ENCODE results near the gene CIT. TPM values are rescaled to one million over a fixed set of nuclear protein-coding genes. Genes with fewer than 3 reads are reported as not detected.

The CIT gene
- total RNA-seq, 1 experiment from 2014 or later: 58.9 TPM

DNA sequence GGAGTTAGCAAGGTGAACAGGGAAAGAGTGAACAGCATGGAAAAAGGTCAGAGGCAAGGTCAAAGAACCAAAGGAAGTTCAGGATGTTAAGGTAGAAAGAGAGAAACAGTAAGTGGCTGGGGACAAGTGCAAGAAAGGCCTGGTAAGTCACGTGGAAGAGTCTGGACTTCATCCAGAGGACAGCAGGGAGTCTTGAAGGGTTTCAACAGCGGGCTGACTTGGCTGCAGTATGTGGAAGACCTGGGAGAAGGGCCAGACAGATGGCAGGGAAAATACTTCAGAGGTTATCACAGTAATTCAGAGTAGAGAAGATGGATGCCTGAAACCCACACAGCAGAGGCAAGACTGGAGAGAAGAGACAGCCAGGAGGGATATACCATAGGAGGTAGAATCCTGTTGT, 34.0 kb downstream of the CIT start:
- Histone ChIP-seq H3K4me3 (ENCODE audit: low read length) (no peak overlapping the region), H2AFZ (ENCODE audit: low read length) (no peak overlapping the region), H3K36me3 (ENCODE audit: low read depth, low read length) (peaks cover 38% of the 10 kb centered on the region; the same call in 1 of the 2 replicates), H4K20me1 (ENCODE audit: low read length) (0 out of 2 replicates have a peak, but pooled peaks cover 3% of the 10 kb centered on the region), H3K4me1 (ENCODE audit: insufficient read depth, low read length) (no peaks in the 10 kb centered on the region), H3K27me3 (ENCODE audit: low read length) (no peaks in the 10 kb centered on the region), H3K9ac (ENCODE audit: low read length) (no peak overlapping the region), H3K4me2 (ENCODE audit: low read length) (no peak overlapping the region), H3K27ac (ENCODE audit: low read length) (no peak overlapping the region), H3F3A (ENCODE audit: low read length, unreplicated experiment) (no peaks in the 10 kb centered on the region), H3K9me2 (replicated peaks; ENCODE audit: low read length) (no peaks in the 10 kb centered on the region), H3K9me3 (ENCODE audit: low read length) (no peaks in the 10 kb centered on the region), H3K79me2 (ENCODE audit: low read length) (peaks cover 8% of the 10 kb centered on the region; the same call in 1 of the 2 replicates)
- DNase-seq (no peak), ATAC-seq (no peak)
- ChIA-PET CTCF (no interaction called here), POLR2A (ENCODE audit: unreplicated experiment) (no interaction called here)
- TF ChIP-seq EZH2phosphoT487 (IDR thresholded peaks at IDR 0.05; ENCODE audit: borderline replicate concordance, low read length): no peak
- TF ChIP-seq EZH2 (IDR thresholded peaks at IDR 0.05; ENCODE audit: low read length, unreplicated experiment): no peak
- TF ChIP-seq, protein P1, sequence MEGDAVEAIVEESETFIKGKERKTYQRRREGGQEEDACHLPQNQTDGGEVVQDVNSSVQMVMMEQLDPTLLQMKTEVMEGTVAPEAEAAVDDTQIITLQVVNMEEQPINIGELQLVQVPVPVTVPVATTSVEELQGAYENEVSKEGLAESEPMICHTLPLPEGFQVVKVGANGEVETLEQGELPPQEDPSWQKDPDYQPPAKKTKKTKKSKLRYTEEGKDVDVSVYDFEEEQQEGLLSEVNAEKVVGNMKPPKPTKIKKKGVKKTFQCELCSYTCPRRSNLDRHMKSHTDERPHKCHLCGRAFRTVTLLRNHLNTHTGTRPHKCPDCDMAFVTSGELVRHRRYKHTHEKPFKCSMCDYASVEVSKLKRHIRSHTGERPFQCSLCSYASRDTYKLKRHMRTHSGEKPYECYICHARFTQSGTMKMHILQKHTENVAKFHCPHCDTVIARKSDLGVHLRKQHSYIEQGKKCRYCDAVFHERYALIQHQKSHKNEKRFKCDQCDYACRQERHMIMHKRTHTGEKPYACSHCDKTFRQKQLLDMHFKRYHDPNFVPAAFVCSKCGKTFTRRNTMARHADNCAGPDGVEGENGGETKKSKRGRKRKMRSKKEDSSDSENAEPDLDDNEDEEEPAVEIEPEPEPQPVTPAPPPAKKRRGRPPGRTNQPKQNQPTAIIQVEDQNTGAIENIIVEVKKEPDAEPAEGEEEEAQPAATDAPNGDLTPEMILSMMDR (conservative IDR thresholded peaks at IDR 0.05; ENCODE audit: low read depth, low read length): no peak
- no TSS peak for BruUV-seq (replicated peaks)
- intact Hi-C loops (cut with micrococcal nuclease): no loop called here

DNA sequence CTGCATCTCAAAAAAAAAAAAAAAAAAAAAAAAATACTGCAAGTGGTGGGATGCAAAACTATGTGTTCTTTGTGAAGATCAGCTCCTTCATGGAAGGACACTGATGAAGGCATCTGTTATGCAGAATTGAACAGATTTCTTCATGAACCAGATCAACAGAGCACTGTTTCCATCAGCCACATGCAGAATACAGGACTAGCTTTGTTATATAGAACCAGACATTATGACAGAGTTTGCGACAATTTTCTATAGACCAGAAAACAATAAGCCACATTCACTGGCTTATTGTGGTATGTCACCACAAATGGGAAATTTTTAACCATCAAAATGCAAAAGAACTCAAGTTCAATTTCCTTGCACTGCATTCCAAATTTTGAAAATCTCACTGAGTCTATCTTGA, 34.7 kb downstream of the CIT start:
- Histone ChIP-seq H3K27me3 (ENCODE audit: low read length) (no peaks in the 10 kb centered on the region), H3K4me2 (ENCODE audit: low read length) (no peak overlapping the region), H3K4me1 (ENCODE audit: insufficient read depth, low read length) (no peaks in the 10 kb centered on the region), H3K36me3 (ENCODE audit: low read depth, low read length) (peaks cover 35% of the 10 kb centered on the region; the same call in 1 of the 2 replicates), H3F3A (ENCODE audit: low read length, unreplicated experiment) (no peaks in the 10 kb centered on the region), H3K27ac (ENCODE audit: low read length) (no peak overlapping the region), H3K9me2 (replicated peaks; ENCODE audit: low read length) (no peaks in the 10 kb centered on the region), H2AFZ (ENCODE audit: low read length) (no peak overlapping the region), H4K20me1 (ENCODE audit: low read length) (0 out of 2 replicates have a peak, but pooled peaks cover 3% of the 10 kb centered on the region), H3K9me3 (ENCODE audit: low read length) (no peaks in the 10 kb centered on the region), H3K9ac (ENCODE audit: low read length) (no peak overlapping the region), H3K79me2 (ENCODE audit: low read length) (peaks cover 8% of the 10 kb centered on the region; the same call in 1 of the 2 replicates), H3K4me3 (ENCODE audit: low read length) (no peak overlapping the region)
- ChIA-PET CTCF (no interaction called here), POLR2A (ENCODE audit: unreplicated experiment) (no interaction called here)
- ATAC-seq (no peak), DNase-seq (no peak)
- TF ChIP-seq, protein P1 (conservative IDR thresholded peaks at IDR 0.05; ENCODE audit: low read depth, low read length): no peak
- TF ChIP-seq EZH2phosphoT487 (IDR thresholded peaks at IDR 0.05; ENCODE audit: borderline replicate concordance, low read length) (no peak), EZH2 (IDR thresholded peaks at IDR 0.05; ENCODE audit: low read length, unreplicated experiment) (no peak)
- no TSS peak for BruUV-seq (replicated peaks)
- intact Hi-C loops (cut with micrococcal nuclease): no loop called here

DNA sequence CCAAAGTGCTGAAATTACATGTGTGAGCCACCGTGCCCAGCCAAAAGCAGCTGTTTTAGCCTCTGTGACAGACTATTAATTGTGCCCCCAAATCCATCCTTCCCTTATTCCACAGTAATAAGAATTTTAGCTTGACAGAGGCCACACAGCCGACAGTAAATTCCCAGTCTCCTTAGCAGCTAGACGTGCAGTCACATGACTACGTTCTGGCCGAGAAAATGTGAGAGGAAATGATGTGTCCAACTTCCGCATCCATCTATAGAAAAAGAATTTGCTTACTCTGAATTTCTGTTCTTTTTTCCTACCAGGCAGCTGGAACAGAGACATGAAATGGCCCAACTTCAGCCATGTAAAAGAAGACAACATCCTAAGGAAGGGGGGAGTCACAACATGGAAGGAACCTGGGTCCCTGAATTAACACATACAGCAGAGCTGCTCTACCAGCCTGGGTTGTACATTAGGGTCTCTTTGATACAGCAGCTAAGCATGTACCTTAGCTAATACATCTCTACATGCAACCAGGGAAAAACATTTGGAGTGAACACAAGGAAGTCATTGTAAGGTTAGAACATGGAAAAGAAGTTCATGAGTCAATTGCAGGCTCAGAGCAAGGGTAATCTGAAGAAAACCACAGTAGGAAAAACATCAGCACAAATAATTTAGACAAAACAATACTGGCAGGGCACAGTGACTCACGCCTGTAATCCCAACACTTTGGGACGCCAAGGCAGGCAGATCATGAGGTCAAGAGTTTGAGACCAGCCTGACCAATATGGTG, 35.5 kb downstream of the CIT start:
- DNase-seq (no peak), ATAC-seq (no peak)
- Histone ChIP-seq H3K27me3 (ENCODE audit: low read length) (no peaks in the 10 kb centered on the region), H3K4me2 (ENCODE audit: low read length) (no peak overlapping the region), H2AFZ (ENCODE audit: low read length) (no peak overlapping the region), H3K27ac (ENCODE audit: low read length) (no peak overlapping the region), H3K9me2 (replicated peaks; ENCODE audit: low read length) (no peaks in the 10 kb centered on the region), H3K36me3 (ENCODE audit: low read depth, low read length) (peaks cover 34% of the 10 kb centered on the region; the same call in 1 of the 2 replicates), H3K4me3 (ENCODE audit: low read length) (no peak overlapping the region), H3K9ac (ENCODE audit: low read length) (no peak overlapping the region), H3K79me2 (ENCODE audit: low read length) (peaks cover 13% of the 10 kb centered on the region; the same call in 1 of the 2 replicates), H3F3A (ENCODE audit: low read length, unreplicated experiment) (no peaks in the 10 kb centered on the region), H4K20me1 (ENCODE audit: low read length) (0 out of 2 replicates have a peak, but pooled peaks cover 3% of the 10 kb centered on the region), H3K9me3 (ENCODE audit: low read length) (no peaks in the 10 kb centered on the region), H3K4me1 (ENCODE audit: insufficient read depth, low read length) (no peaks in the 10 kb centered on the region)
- intact Hi-C loops (cut with micrococcal nuclease): no loop called here
- ChIA-PET POLR2A (ENCODE audit: unreplicated experiment) (no interaction called here), CTCF (interaction anchor here (0.6 kb wide), 3 partner anchors 8 to 70 kb away, joined by 3 to 11 read pairs (median 8); no protein-coding TSS in a partner anchor)
- BruUV-seq (replicated peaks): no TSS peak
- TF ChIP-seq EZH2 (IDR thresholded peaks at IDR 0.05; ENCODE audit: low read length, unreplicated experiment) (no peak), EZH2phosphoT487 (IDR thresholded peaks at IDR 0.05; ENCODE audit: borderline replicate concordance, low read length) (no peak)
- TF ChIP-seq, protein P1 (conservative IDR thresholded peaks at IDR 0.05; ENCODE audit: low read depth, low read length): no peak
